Measurements from ENCODE around the gene KIAA1671.

DNA sequence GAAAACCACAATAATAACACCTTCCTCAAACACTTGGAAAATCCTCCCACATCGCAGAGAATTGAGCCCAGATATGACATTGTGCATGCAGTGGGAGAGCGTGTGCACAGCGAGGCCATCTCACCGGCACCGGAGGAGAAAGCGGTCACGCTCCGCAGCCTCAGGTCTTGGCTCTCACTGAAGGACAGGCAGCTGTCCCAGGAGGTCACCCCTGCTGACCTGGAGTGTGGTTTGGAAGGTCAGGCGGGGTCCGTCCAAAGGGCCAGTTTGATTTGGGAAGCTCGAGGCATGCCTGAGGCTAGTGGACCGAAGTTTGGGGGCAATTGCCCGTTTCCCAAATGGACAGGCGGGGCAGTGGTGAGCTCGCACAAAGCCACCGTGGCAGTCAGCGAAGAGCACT, 86.7 kb downstream of the KIAA1671 start:
- TF ChIP-seq, protein P1, sequence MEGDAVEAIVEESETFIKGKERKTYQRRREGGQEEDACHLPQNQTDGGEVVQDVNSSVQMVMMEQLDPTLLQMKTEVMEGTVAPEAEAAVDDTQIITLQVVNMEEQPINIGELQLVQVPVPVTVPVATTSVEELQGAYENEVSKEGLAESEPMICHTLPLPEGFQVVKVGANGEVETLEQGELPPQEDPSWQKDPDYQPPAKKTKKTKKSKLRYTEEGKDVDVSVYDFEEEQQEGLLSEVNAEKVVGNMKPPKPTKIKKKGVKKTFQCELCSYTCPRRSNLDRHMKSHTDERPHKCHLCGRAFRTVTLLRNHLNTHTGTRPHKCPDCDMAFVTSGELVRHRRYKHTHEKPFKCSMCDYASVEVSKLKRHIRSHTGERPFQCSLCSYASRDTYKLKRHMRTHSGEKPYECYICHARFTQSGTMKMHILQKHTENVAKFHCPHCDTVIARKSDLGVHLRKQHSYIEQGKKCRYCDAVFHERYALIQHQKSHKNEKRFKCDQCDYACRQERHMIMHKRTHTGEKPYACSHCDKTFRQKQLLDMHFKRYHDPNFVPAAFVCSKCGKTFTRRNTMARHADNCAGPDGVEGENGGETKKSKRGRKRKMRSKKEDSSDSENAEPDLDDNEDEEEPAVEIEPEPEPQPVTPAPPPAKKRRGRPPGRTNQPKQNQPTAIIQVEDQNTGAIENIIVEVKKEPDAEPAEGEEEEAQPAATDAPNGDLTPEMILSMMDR (IDR thresholded peaks at IDR 0.05): no peak
- TF ChIP-seq POLR2A (IDR thresholded peaks at IDR 0.05): no peak

Measured in breast epithelium (tissue), 3 donors.